K562 (cell line): Measurements from ENCODE around the gene RYR3. TPM values are rescaled to one million over a fixed set of nuclear protein-coding genes. Genes with fewer than 3 reads are reported as not detected.

Experiments
- ATAC-seq: fragments of 200-7000 bp; cut with Tn5 transposase; 3 replicates; pipeline ENCODE4 v1.9.1; 2020; ENCODE audit warnings: moderate library complexity
- BruUV-seq: library from RNA; stranded (reverse); fragments of 400-500 nt; replicated peaks from 2 replicates; lab custom pipeline; 2021; lab: Mats Ljungman, UMichigan
- CTCF ChIA-PET: fragments of 300-600 bp; formaldehyde crosslinking; extraction: SDS; loops from one replicate; lab custom pipeline; 2021; ENCODE audit warnings: low intra/inter-chr PET ratio; lab: Yijun Ruan, JAX
- POLR2A ChIA-PET: fragments of 300-600, 350-650 bp; sonication (Branson Sonifier 250); formaldehyde crosslinking; extraction: SDS; loops from one replicate; lab custom pipeline; 2021; ENCODE audit warnings: antibody characterized with exemption, inconsistent platforms; lab: Yijun Ruan, JAX
- DNase-seq, 4 experiments: peaks; one replicate each; pipeline versions ENCODE4 v3.0.0 to v3.0.0-alpha.2; 2011 to 2018; ENCODE audit warnings: low spot score in 3 of 4, mixed read lengths in 3 of 4; ENCODE audit errors: extremely low read depth in 1 of 4
- FAIRE-seq: peaks from 2 replicates; lab custom pipeline; 2011; peaks lifted over from hg19 to GRCh38; lab: Jason Lieb, UNC
- H2AFZ ChIP-seq: 2 replicates; pipeline ENCODE4 v1.6.0; 2011; ENCODE audit warnings: low read depth, low read length, control low read depth, inconsistent platforms
- H3K27ac ChIP-seq: fragments of 200-600 bp; 3 replicates; pipeline ENCODE4 v1.8.0; 2011; ENCODE audit warnings: low read depth, mild to moderate bottlenecking, control low read depth, inconsistent platforms, low read length, moderate library complexity, mixed read lengths; ENCODE audit errors: extremely low read depth
- H3K27me3 ChIP-seq, 2 experiments: fragments of 300-600 bp in 1 of 2; 2 replicates in 1 of 2; 3 replicates in 1 of 2; pipeline versions ENCODE4 v1.6.0 to v1.8.0; 2011; ENCODE audit warnings: inconsistent platforms in 2 of 2, low read length in 2 of 2, mild to moderate bottlenecking in 1 of 2, mixed read lengths in 1 of 2, moderate library complexity in 1 of 2; ENCODE audit not compliant: control insufficient read depth in 2 of 2, insufficient read depth in 2 of 2
- H3K36me3 ChIP-seq: fragments of 300-600 bp; 3 replicates; pipeline ENCODE4 v1.8.0; 2011; ENCODE audit warnings: mild to moderate bottlenecking, low read length, inconsistent platforms; ENCODE audit not compliant: control insufficient read depth, insufficient read depth
- H3K4me1 ChIP-seq, 2 experiments: fragments of 200-600 bp in 1 of 2; replicated peaks in 1 of 2; 2 replicates in 1 of 2; 3 replicates in 1 of 2; pipeline versions ENCODE4 v1.5.1 to v1.8.0; 2011; ENCODE audit warnings: inconsistent platforms in 2 of 2, low read length in 2 of 2, mild to moderate bottlenecking in 1 of 2, mixed read lengths in 1 of 2, moderate library complexity in 1 of 2; ENCODE audit not compliant: control insufficient read depth in 2 of 2, insufficient read depth in 2 of 2
- H3K4me2 ChIP-seq: 2 replicates; pipeline ENCODE4 v1.6.1; 2011; ENCODE audit warnings: low read length, control low read depth, inconsistent platforms, mixed read lengths; ENCODE audit not compliant: insufficient read depth
- H3K4me3 ChIP-seq: fragments of 200-600 bp; sonication (generic), shearing (Covaris generic); 2 replicates; pipeline ENCODE4 v1.5.1; 2016; ENCODE audit warnings: control low read depth, inconsistent platforms
- H3K79me2 ChIP-seq: fragments of 200-600 bp; 3 replicates; pipeline ENCODE4 v1.8.0; 2011; ENCODE audit warnings: low read length, inconsistent platforms; ENCODE audit not compliant: control insufficient read depth, insufficient read depth
- H3K9ac ChIP-seq, 2 experiments: 2 replicates each; pipeline versions ENCODE4 v1.6.0 to v1.6.1; 2011; ENCODE audit warnings: low read depth in 2 of 2, low read length in 2 of 2, control low read depth in 1 of 2, inconsistent platforms in 1 of 2, mild to moderate bottlenecking in 1 of 2, mixed read lengths in 1 of 2; ENCODE audit not compliant: insufficient read depth in 1 of 2
- H3K9me1 ChIP-seq: one replicate; pipeline ENCODE4 v1.6.0; 2011; ENCODE audit warnings: inconsistent platforms, mild to moderate bottlenecking, low read length, moderate library complexity; ENCODE audit not compliant: control insufficient read depth, insufficient read depth
- H3K9me3 ChIP-seq: replicated peaks from 2 replicates; pipeline ENCODE4 v1.5.1; 2011; ENCODE audit warnings: low read depth, low read length, inconsistent platforms; ENCODE audit not compliant: control insufficient read depth, insufficient read depth
- H4K20me1 ChIP-seq: replicated peaks from 2 replicates; pipeline ENCODE4 v1.6.1; 2011; ENCODE audit warnings: low read length, inconsistent platforms, mixed read lengths; ENCODE audit not compliant: control insufficient read depth, insufficient read depth
- NRF1 ChIP-seq, 2 experiments: fragments of 450-650 bp; IDR thresholded peaks in 1 of 2; conservative IDR thresholded peaks in 1 of 2; 2 replicates each; pipeline ENCODE4 v1.6.1; 2014; ENCODE audit warnings: mild to moderate bottlenecking in 2 of 2
- WGBS: fragments of 100-300 bp; shearing (Covaris generic); methylation state at CpG from one replicate; pipeline ENCODE4 v1.1.6; 2016; ENCODE audit warnings: low coverage, mixed read lengths; ENCODE audit not compliant: insufficient coverage; ENCODE audit errors: missing lambda C conversion rate; 5-methylcytosine and 5-hydroxymethylcytosine counted together
- in situ Hi-C: fragments of 300-500 bp; cut with MboI; formaldehyde crosslinking; loops from 4 replicates; pipeline ENCODE4 v1.15.0; 2018; ENCODE audit warnings: inconsistent platforms, mixed read lengths
- intact Hi-C: fragments of 100-400 bp; cut with micrococcal nuclease; formaldehyde crosslinking; loops from 2 replicates; pipeline ENCODE4 v1.14.2; 2022
- polyA plus RNA-seq, 8 experiments: library from polyadenylated mRNA; depleted of rRNA in 4 of 8; stranded (reverse) in 5 of 8; unstranded in 3 of 8; fragments of >200 nt; fragmentation: Nextera tagmentation in 2 of 8; fragmentation: Illumina TruSeq in 1 of 8; extraction: Ambion mirVana in 2 of 8; extraction: Trizol in 1 of 8; gene quantifications; 2 replicates each; pipeline versions ENCODE4 v1.2.1 to v1.2.3, GENCODE V29; 2011 to 2014; ENCODE audit warnings: inconsistent platforms in 1 of 8, missing spikeins in 1 of 8
- total RNA-seq, 7 experiments: library from RNA; depleted of rRNA in 6 of 7; stranded (reverse); fragments of >200 nt in 6 of 7; fragmentation: Illumina TruSeq in 2 of 7; extraction: Trizol in 2 of 7; gene quantifications; 2 replicates each; pipeline versions ENCODE4 v1.2.1 to v1.2.3, GENCODE V29; 2011 to 2021; ENCODE audit warnings: low replicate concordance in 1 of 7
- TF ChIP-seq, protein P1 (sequence below): fragments of 250-450 bp; sonication (Bioruptor Pico); IDR thresholded peaks from 2 replicates; pipeline ENCODE4 v1.4.0; 2020; ENCODE audit warnings: mild to moderate bottlenecking, moderate library complexity, borderline replicate concordance
- TF ChIP-seq, protein P2 (sequence below): sonication (generic); formaldehyde crosslinking; IDR thresholded peaks from 2 replicates; pipeline ENCODE4 v1.8.0; 2022; ENCODE audit warnings: missing genetic modification reagents, mild to moderate bottlenecking, borderline replicate concordance

Gene RYR3
- total and polyA plus RNA-seq, 9 of the 15 experiments (the other 6 are each of a cell fraction or from before 2014, with no cell fraction given) = 0.04 TPM; not detected in 8

DNA sequence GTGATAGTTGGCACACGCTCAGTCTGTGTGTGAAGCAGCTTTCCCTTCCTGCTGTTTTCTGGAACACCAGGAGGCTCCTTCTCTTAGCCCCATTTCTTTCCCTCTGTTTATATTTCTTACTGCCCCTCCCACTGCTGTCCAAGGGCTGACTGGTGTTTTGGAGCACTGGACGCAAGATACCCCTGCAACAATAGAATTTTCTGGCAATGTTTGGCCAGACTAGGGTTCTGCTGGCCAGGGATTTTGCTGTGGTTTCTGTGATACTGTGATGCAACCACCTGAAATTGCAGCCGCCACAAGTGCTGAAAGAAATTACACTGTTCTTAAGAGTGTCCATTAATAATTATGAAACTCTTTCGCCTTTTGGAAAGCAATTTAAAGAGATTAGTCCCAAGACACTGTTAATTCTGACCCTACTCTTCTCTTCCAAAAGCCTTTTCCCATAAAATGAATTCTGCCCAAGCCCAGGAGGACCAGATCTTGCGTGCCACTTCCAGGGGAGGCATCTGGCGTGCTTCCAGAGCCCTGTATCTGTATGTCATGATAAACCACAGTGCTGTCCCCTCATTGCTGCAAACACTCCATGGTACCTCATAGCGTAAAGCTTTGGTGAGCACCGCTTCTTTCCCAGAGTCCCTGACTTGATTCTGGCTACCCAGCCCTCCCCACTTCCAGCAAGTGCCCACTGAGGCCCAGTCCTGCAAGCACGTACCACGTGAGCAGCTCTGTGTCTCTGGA lies 498.1 kb downstream of the RYR3 start (continued):
- TF ChIP-seq, protein P1, sequence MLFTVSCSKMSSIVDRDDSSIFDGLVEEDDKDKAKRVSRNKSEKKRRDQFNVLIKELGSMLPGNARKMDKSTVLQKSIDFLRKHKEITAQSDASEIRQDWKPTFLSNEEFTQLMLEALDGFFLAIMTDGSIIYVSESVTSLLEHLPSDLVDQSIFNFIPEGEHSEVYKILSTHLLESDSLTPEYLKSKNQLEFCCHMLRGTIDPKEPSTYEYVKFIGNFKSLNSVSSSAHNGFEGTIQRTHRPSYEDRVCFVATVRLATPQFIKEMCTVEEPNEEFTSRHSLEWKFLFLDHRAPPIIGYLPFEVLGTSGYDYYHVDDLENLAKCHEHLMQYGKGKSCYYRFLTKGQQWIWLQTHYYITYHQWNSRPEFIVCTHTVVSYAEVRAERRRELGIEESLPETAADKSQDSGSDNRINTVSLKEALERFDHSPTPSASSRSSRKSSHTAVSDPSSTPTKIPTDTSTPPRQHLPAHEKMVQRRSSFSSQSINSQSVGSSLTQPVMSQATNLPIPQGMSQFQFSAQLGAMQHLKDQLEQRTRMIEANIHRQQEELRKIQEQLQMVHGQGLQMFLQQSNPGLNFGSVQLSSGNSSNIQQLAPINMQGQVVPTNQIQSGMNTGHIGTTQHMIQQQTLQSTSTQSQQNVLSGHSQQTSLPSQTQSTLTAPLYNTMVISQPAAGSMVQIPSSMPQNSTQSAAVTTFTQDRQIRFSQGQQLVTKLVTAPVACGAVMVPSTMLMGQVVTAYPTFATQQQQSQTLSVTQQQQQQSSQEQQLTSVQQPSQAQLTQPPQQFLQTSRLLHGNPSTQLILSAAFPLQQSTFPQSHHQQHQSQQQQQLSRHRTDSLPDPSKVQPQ (CRISPR knock-in tag) = no peak

DNA sequence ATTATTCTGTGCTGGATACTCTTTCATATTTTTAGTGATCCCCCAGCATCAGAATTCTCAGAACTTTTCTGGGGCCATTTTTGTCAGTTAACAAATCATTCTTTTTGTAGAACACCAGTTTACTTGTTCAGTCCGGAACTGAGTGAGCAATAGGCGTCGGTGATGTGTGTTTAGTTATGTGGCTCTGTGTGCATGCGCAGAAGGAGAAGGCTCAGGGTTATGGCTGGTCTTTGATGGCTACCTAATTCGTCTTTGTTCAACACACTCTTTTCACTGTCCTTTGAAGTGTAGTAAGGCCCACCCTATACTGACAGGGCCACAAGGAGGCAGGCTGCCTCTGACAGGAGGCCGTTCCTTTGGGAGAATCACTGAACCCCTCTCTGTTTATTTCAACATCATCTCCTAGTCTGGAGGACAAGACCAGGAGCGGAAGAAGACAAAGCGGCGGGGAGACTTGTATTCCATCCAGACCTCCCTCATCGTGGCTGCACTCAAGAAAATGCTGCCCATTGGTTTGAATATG lies 499.4 kb downstream of the RYR3 start:
- in situ Hi-C loops = no loop called here
- CTCF ChIA-PET = no interaction called here
- DNase-seq = no peak
- H3K4me2 ChIP-seq = no peak overlapping the region
- peak; percentile 67 to 72 for TF ChIP-seq NRF1 (conservative IDR thresholded peaks at IDR 0.05 in 1 of 2, IDR thresholded peaks at IDR 0.05 in 1 of 2)
- TF ChIP-seq, protein P2, sequence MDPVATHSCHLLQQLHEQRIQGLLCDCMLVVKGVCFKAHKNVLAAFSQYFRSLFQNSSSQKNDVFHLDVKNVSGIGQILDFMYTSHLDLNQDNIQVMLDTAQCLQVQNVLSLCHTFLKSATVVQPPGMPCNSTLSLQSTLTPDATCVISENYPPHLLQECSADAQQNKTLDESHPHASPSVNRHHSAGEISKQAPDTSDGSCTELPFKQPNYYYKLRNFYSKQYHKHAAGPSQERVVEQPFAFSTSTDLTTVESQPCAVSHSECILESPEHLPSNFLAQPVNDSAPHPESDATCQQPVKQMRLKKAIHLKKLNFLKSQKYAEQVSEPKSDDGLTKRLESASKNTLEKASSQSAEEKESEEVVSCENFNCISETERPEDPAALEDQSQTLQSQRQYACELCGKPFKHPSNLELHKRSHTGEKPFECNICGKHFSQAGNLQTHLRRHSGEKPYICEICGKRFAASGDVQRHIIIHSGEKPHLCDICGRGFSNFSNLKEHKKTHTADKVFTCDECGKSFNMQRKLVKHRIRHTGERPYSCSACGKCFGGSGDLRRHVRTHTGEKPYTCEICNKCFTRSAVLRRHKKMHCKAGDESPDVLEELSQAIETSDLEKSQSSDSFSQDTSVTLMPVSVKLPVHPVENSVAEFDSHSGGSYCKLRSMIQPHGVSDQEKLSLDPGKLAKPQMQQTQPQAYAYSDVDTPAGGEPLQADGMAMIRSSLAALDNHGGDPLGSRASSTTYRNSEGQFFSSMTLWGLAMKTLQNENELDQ (CRISPR knock-in tag) = no peak
- TF ChIP-seq, all 486 proteins: peak for 1
- Histone ChIP-seq H4K20me1 (no peaks in the 10 kb centered on the region; the same call in 1 of the 2 replicates), H2AFZ (no peak overlapping the region), H3K9me1 (no peaks in the 10 kb centered on the region), H3K36me3 (no peaks in the 10 kb centered on the region), H3K27me3 (peaks cover 10 to 28% of the 10 kb centered on the region in 2 experiments; a peak in 3 of 5 replicates), H3K4me3 (no peak overlapping the region), H3K79me2 (no peaks in the 10 kb centered on the region), H3K9me3 (no peaks in the 10 kb centered on the region), H3K4me1 (no peaks in the 10 kb centered on the region), H3K27ac (no peak overlapping the region), H3K9ac (no peak overlapping the region)
- no TSS peak for BruUV-seq
- peak; percentile 26; the same call in 1 of the 3 replicates for ATAC-seq
- intact Hi-C loops = no loop called here
- 5% methylated on average over 10 of the region's 10 CpGs for WGBS
- POLR2A ChIA-PET = no interaction called here
- FAIRE-seq = no peak
